Peyer's patch (tissue), 4 donors: Measurements from ENCODE around the gene CCDC157. TPM values are rescaled to one million over a fixed set of nuclear protein-coding genes. Genes with fewer than 3 reads are reported as not detected.

Source experiments
- DNase-seq, 3 donors: peaks; one replicate each; pipeline ENCODE4 v3.0.0-alpha.2; 2017 to 2019
- H3K27ac ChIP-seq, 4 donors: fragments of 200-600 bp; sonication (generic); one replicate each; pipeline ENCODE4 v1.5.1; 2016 to 2019
- H3K27me3 ChIP-seq, 2 donors: fragments of 200-600 bp; sonication (generic); one replicate each; pipeline ENCODE4 v1.5.1; 2019
- H3K36me3 ChIP-seq, 3 donors: fragments of 200-600 bp; sonication (generic); one replicate each; pipeline ENCODE4 v1.5.1; 2016 to 2019
- H3K4me1 ChIP-seq, 4 donors: fragments of 200-600 bp; sonication (generic); one replicate each; pipeline ENCODE4 v1.5.1; 2016 to 2019
- H3K4me3 ChIP-seq, 4 donors: fragments of 200-600 bp; sonication (generic); 1 replicate in 3 of 4; 2 replicates in 1 of 4; pipeline ENCODE4 v1.5.1; 2016 to 2019; ENCODE audit warnings: mild to moderate bottlenecking in 1 of 4
- H3K9me3 ChIP-seq, 4 donors: fragments of 200-600 bp; sonication (generic); one replicate each; pipeline ENCODE4 v1.5.1; 2016 to 2019; ENCODE audit warnings: mild to moderate bottlenecking in 1 of 4
- CTCF ChIP-seq, 6 experiments: fragments of 450-650 bp in 4 of 6; fragments of 200-600 bp in 2 of 6; sonication (generic) in 1 of 6; IDR thresholded peaks; one replicate each; pipeline ENCODE4 v1.5.1; 2017 to 2019; ENCODE audit warnings: antibody characterized with exemption in 6 of 6, mild to moderate bottlenecking in 3 of 6, moderate library complexity in 1 of 6
- POLR2A ChIP-seq, 2 donors: fragments of 450-650 bp; IDR thresholded peaks; one replicate each; pipeline ENCODE4 v1.5.1; 2017; ENCODE audit warnings: antibody characterized with exemption in 2 of 2, mild to moderate bottlenecking in 2 of 2, moderate library complexity in 2 of 2
- total RNA-seq, 4 donors: library from RNA; depleted of rRNA; stranded (reverse); fragments of >200 nt; gene quantifications; one replicate each; pipeline ENCODE4 v1.1.0, GENCODE V29; 2016

CCDC157 gene
- total RNA-seq, 4 donors from 2014 or later, result 3.5 to 8.8 (median 6.9) TPM

DNA sequence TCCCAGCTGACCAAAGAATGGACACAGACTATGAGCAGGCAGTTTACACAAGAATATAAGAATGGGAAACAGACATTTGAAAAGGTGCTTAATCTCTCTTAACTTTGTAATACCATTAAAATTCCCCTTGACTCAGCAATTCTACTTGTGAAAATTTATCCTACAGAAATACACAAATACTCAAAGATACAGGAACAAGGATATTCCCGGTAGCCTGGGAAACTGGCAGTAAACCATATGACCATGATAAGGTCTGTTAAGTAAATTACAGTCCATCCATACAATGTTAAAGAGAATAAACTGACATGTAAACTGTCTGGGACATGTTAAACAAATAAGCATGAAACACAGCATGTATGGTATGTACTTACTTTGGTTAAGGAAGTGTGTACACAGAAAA, 60.0 kb downstream of the CCDC157 start:
- Histone ChIP-seq H3K9me3 (no peaks in the 10 kb centered on the region), H3K4me1 (peaks cover 0 to 49% (median 3%) of the 10 kb centered on the region in 4 donors), H3K36me3 (peaks cover 0 to 58% (median 0%) of the 10 kb centered on the region in 3 donors), H3K27ac (peak overlapping the region in 1 of 4 donors; percentile 48), H3K4me3 (no peak overlapping the region), H3K27me3 (no peaks in the 10 kb centered on the region)
- DNase-seq, result no peak
- TF ChIP-seq CTCF (IDR thresholded peaks at IDR 0.05) (no peak), POLR2A (IDR thresholded peaks at IDR 0.05) (no peak)

- H3K27me3 ChIP-seq, result no peaks in the 10 kb centered on the region
- no peak for TF ChIP-seq POLR2A (IDR thresholded peaks at IDR 0.05)
- no peak for TF ChIP-seq CTCF (IDR thresholded peaks at IDR 0.05)
- no peaks in the 10 kb centered on the region for H3K9me3 ChIP-seq
- H3K4me3 ChIP-seq, result no peak overlapping the region
- H3K36me3 ChIP-seq, result peaks cover 0 to 38% (median 0%) of the 10 kb centered on the region in 3 donors
- peaks cover 5 to 71% (median 18%) of the 10 kb centered on the region in 4 donors for H3K4me1 ChIP-seq
- DNase-seq, result no peak
- H3K27ac ChIP-seq, result peak overlapping the region in 3 of 4 donors; percentile 93 to 99 (median 98)
Observed at GRCh38 chr22:30420347-30421125, 63.7 kb downstream of the CCDC157 start.

DNA sequence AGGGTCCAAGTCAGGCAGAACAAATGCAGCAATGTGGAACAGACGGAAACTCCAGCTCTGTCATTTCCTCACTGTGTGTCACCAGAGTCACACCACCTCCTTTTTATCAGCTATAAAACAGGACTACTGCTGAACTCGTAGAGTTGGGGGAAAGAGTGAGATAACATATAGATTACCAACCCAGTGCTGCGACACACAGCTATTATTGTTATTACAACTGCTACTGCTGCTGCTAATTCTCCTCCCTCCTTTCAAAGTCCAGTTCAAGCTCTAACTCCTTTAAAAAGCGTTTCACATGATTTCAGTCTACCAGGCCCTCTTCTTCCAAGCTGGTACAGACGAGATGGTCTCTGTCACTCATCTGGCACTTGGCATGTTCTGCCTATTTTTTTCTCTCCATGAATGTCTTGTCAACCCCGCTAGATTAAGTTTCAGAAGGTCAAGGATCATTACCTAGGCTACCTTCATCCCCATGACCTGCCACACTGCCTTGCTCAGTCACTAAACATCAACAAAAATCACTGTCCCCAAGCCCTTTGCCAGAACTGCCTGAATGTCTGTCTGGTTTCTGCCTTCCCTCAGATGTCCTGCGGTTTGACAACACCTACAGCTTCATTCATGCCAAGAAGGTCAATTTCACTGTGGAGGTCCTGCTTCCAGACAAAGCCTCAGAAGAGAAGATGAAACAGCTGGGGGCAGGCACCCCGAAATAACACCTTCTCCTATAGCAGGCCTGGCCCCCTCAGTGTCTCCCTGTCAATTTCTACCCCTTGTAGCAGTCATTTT, 65.1 kb downstream of the CCDC157 start:
- peak overlapping the region; percentile 86 to 99 (median 96) for H3K27ac ChIP-seq
- DNase-seq, result no peak
- H3K36me3 ChIP-seq, result peaks cover 0 to 24% (median 0%) of the 10 kb centered on the region in 3 donors
- TF ChIP-seq CTCF (IDR thresholded peaks at IDR 0.05) (no peak), POLR2A (IDR thresholded peaks at IDR 0.05) (peak; percentile 37 to 71)
- H3K27me3 ChIP-seq, result no peaks in the 10 kb centered on the region
- peak overlapping the region in 2 of 4 donors; percentile 64 to 68 for H3K4me3 ChIP-seq
- no peaks in the 10 kb centered on the region for H3K9me3 ChIP-seq
- H3K4me1 ChIP-seq, result peaks cover 5 to 57% (median 18%) of the 10 kb centered on the region in 4 donors

DNA sequence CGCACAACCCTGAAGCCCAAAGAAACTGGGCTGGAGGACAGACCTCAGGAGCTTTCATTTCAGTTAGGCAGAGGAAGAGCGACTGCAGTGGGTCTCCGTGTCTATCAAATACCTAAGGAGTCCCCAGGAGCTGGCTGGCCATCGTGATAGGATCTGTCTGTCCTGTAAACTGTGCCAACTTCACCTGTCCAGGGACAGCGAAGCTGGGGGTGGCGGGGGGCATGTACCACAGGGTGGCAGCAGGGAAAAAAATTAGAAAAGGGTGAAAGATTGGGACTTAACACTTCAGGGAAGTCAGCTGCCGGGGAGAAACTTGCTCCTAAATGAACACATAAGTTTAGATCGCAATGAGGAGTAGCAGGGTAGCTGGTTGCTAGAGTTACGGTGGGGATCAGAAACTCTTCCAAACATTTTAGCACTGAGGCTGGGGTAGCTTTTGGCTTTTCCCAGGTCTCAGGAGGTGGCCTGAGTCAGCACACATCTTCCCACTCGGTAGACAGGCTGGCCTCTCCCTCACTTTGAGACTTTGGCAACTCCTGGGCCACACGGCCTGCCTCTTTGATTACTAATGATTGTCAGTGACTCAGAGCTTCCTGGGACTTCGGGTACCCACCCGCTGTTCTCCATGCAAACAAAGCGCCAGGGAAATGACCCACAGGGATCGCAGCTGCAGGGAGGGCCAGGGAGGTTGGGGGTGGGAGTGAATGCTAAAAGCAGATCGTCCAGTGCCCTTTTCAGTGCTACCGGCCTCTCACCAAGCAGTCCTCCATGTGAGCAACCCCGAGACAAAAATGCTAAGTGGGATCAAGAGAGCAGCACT, 65.9 kb downstream of the CCDC157 start:
- Histone ChIP-seq H3K9me3 (no peaks in the 10 kb centered on the region), H3K4me3 (peak overlapping the region; percentile 62 to 68 (median 64)), H3K4me1 (peaks cover 5 to 52% (median 18%) of the 10 kb centered on the region in 4 donors), H3K36me3 (peaks cover 0 to 17% (median 0%) of the 10 kb centered on the region in 3 donors), H3K27ac (peak overlapping the region; percentile 86 to 99 (median 96)), H3K27me3 (no peaks in the 10 kb centered on the region)
- peak; percentile 28 to 90 (median 84) for DNase-seq
- no peak for TF ChIP-seq CTCF (IDR thresholded peaks at IDR 0.05)
- peak; percentile 61 to 91 for TF ChIP-seq POLR2A (IDR thresholded peaks at IDR 0.05)
